Activated CD8-positive, alpha-beta memory T cell treated with anti-CD3 and anti-CD28 coated beads for 48 hours (primary cell): ENCODE data around the gene GDI2.
A peak's percentile ranks its signal among the peaks of the same experiment; 100 is the strongest.
"Not testable (repeated sequence)": the region's sequence is repeated elsewhere in the genome, so short reads cannot be mapped to it uniquely, and the experiment has no call there.

Source experiments
- DNase-seq, 3 experiments: peaks; one replicate each; pipeline ENCODE4 v3.0.0-alpha.2; 2020; ENCODE audit warnings: low read depth in 2 of 3, low spot score in 2 of 3

The GDI2 gene

GRCh38 chr10:5788969-5789368 is 24.3 kb downstream of the GDI2 start:
- no peak for DNase-seq

GRCh38 chr10:5783300-5783699 is 29.9 kb downstream of the GDI2 start:
- DNase-seq, result no peak

GRCh38 chr10:5782174-5782573 is 31.1 kb downstream of the GDI2 start:
- no peak for DNase-seq

GRCh38 chr10:5779730-5780129 is 33.5 kb downstream of the GDI2 start:
- no peak for DNase-seq

- DNase-seq, result not testable (repeated sequence)
These were observed 35.5 kb downstream of the GDI2 start for GRCh38 chr10:5777758-5778157.

- no peak for DNase-seq
These were observed 36.4 kb downstream of the GDI2 start for GRCh38 chr10:5776881-5777197.

GRCh38 chr10:5776136-5776880 is 36.9 kb downstream of the GDI2 start:
- DNase-seq, result no peak

- DNase-seq, result peak in 2 of 3 experiments; percentile 33 to 37
These were observed 37.5 kb downstream of the GDI2 start for GRCh38 chr10:5775685-5776084.

- no peak for DNase-seq
These were observed 38.1 kb downstream of the GDI2 start for GRCh38 chr10:5774987-5775620.

GRCh38 chr10:5766189-5766588 is 47.0 kb downstream of the GDI2 start:
- DNase-seq, result no peak

- no peak for DNase-seq
These were observed 47.6 kb downstream of the GDI2 start for GRCh38 chr10:5765617-5766016.

- no peak for DNase-seq
These were observed 48.6 kb downstream of the GDI2 start for GRCh38 chr10:5764422-5765297.

- no peak for DNase-seq
These were observed 50.7 kb downstream of the GDI2 start for GRCh38 chr10:5762531-5762930.

GRCh38 chr10:5761220-5761619 is 52.0 kb downstream of the GDI2 start:
- DNase-seq, result no peak

- DNase-seq, result no peak
These were observed 52.7 kb downstream of the GDI2 start for GRCh38 chr10:5760515-5760914.

GRCh38 chr10:5758927-5759326 is 54.3 kb downstream of the GDI2 start:
- no peak for DNase-seq

- no peak for DNase-seq
These were observed 55.3 kb downstream of the GDI2 start for GRCh38 chr10:5757766-5758517.

GRCh38 chr10:5752301-5752871 is 60.8 kb downstream of the GDI2 start:
- DNase-seq, result no peak

GRCh38 chr10:5751601-5752253 is 61.5 kb downstream of the GDI2 start:
- DNase-seq, result no peak

GRCh38 chr10:5748394-5748803 is 64.8 kb downstream of the GDI2 start:
- DNase-seq, result no peak
